ENCODE data around the gene AREG.

AREG gene

DNA sequence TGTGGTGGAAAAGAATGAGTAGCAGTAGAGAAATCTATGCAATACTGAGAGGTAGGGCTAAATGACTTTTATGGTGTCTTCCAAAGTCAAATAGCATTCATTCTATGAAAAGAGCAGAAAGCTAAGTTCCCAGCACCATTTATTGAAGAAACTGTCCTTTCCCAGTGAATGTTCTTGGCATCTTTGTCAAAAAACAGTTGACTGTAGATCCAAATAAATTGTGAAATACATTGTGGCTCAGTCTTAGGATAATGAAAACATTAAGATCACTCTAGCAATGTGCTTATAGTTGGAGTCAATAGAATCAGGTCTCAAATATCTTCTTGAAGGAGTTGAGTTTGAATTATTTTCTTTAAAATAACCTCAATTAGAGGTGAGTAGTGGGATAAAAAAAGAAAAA lies 19.4 kb downstream of the AREG start:
- no peak for DNase-seq

DNA sequence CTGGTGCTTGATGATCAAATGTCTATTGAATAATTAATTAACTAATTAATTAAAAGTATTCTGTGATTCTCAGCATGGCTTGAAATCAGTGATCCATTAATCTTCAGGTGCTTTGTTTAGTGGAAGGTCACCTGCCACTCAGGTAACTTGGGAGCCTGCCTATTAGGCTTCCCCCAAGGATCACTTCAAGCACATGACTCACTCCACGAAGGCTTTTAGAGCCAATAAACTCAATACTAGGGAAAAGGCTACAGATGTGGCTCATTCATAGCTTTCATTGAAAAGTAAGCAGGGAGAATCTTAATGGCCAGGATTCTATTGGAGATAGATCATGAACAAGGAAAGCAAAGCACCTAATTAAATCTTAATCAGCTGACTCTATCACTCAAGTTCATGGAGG lies 21.3 kb downstream of the AREG start:
- DNase-seq, result no peak

DNA sequence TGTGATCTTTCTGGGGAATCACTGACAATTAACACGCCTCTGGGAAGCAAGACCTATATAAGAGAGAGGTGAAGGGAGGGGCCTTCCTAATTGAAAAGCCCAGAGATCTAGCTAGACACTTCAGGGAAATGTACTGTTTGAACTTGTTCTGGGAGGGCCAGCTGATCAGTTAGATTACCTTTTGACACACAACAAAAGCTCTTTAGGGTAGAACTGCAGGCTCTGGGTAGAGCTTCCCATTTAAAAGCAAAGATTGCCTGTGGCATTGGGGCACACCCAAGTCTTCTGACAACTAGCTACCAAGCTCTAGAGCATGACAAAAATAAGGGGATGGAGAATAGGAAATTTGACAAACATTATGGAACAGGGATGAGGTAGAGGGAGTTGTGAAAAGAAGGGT lies 26.3 kb downstream of the AREG start:
- no peak for DNase-seq

DNA sequence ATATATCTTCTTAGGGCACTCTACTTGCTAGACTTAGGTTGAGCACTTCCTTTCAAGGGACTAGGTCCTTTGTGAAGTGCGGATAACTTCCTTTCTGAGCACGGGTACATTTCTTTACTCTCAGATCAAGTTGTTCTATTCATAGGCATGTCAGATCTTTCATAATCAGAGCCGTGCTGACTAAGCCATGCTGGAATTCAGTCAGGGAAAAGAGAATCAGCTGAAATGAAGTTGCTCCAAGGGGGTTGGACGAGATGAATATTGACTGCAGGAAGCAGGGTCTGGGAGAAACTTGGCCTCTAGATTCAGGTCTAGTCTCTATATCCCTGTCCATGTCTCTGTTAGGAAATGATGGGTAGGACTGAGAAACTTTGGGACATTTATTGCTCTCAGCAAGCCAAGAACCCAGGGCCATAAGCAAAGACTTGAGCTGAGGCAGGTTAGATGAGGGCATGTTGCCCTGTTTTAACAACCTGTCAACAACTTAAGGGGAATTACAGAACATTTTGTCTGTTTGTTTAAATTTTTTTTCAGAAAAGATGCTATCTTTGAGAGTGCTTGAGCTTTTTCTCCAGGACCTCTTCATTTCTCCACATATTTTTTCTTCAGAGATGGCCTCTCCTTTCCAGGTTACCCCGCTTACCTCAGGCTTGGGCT lies 28.3 kb downstream of the AREG start:
- DNase-seq, result no peak

DNA sequence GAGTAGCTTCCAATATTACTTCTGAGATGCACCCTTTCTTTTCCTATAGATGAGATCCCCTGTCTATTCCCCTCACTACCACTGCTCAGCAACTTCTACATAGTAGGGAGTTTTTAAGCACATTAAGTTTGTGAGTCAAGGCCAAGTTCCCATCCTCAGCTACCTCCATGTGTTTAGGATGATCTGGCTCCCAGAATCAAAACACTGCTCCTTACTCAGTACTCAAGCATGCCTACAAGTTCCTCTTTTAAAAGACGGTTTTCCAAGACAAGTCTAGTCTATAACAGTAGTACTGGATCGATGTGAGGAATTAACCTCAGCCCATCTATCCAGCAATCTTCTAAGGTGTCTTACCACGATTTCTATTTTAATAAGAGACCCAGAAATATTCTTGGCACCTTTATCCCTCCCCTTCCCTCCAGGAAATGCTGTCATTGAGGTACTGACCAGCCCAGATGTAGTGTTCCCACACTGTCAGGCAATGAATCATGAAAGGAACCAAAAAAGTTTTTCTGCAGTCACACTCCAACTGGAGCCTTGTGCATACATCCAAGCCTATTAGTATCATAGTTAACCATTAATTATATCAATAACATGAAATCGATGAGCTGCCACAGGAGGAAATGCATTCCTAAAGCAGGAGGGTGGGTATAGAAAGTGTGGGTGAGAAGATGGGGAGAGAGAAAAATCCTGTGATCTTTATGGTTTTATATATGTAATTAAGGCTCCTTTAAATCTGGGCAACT lies 29.6 kb downstream of the AREG start:
- DNase-seq, result no peak

DNA sequence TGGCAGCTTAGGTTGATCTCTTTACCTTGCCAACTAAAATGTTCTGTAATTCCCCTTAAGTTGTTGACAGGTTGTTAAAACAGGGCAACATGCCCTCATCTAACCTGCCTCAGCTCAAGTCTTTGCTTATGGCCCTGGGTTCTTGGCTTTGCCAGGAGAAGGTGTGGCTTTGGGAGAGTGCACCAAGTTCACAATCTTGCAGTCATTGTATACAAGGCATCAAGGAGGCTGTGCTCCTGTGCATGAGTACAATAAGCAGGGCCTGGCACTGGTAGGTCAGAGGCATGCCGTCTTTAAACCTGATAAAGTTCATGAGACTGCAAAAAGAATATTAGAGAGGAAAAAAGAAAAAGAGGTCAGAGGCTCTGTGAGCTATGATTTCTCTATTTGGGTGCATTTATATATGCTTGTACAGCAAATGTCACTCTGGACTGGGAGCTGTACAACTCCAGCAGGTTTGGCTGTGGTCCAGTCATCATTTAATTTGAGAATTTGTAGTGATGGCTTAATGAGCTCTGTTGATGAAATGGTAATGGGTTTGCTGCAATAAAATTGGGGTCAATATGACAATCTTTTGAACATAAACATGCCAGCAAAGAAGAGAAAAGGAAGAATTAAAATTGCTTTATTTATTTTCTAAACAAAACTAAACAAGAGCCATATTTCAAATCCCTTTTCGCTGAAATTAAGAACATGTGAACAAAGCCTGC lies 30.3 kb downstream of the AREG start:
- DNase-seq, result no peak

DNA sequence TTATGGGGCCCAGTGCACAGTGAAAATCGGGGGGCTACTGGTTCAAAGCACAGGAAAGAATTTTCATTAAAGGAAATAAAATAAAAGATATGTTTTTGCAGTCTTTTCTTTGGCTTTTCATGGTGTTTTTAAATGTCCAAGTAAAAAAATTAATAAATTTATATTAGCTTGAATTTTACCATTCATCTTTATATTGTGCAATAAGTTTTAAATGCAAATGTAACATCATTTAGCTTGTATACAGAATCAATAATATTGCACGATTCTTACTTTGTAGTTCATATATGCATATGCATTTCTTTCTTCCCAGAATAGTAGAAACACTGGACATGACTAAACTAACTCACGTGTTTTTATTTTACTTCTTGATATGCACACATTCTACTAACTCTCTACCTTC lies 31.0 kb downstream of the AREG start:
- no peak for DNase-seq

DNA sequence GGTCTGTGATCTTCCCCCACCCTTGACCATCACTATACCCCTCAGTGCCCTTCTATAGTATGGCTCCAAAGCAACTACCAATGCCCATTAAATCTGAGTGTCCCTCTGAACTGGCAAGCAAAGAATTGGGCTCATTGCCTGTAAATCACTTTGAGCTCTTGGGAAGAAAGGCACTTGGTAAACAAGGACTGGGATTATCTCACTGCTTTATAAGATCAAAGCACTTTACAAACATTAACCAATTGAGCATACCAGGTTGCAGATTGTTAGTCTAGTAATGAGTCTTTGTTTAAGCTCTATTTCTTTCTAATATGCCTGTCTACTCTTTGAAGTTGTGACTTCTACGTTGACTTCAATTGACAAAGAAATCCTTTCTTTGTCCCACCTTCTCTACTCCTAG lies 34.1 kb downstream of the AREG start:
- DNase-seq, result no peak

DNA sequence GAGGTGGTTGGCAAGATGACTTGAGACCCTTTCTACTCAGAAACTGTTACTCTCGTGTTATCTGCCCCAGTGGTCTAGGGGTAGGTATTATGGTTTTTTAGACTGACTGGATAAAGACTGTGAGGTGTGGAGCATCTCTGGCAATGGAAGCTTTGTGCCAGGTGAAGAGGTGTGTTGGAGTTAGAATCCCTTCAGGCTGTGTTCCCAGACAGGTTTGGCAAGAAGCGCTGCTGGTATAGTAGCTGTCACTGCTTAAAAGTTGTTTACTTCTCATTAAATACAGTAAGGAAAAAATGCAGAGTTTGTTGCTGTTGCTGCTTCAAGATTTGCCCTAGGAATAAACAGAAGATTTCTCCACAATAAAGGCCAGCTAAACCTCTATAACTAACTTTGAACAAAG lies 35.3 kb downstream of the AREG start:
- DNase-seq, result no peak

DNA sequence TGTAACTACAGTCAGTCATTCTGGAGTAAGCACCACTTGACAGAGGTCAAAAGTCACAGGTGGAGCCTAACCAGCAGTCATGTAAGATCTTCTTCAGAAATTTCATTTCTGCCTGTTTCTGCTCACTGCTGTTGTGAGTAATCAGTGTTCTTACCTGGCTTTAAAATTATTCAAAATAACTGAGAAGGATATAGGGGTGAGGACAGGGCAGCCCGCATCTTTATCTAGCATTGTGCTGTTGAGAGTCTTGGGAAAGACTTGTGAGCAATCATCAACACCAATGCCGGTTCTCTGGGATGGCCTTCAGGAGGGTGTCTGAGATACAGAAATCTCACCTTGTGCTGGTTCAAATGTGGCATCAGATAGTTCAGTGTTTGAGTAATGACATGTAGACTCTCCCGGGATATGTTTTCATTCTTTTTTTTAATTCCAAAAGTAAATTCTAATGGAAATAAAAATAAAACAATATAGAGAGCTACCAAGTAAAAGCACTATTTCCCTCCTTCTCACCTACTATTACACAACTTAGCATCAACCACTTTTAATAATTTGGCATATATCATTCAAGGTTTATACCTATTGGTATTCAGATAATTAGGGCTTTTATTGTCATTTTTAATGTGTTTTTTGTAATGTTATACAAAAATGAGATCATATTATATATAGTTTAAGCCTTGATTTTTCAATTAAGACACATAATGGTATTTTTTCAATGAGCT lies 37.1 kb downstream of the AREG start:
- DNase-seq, result no peak

DNA sequence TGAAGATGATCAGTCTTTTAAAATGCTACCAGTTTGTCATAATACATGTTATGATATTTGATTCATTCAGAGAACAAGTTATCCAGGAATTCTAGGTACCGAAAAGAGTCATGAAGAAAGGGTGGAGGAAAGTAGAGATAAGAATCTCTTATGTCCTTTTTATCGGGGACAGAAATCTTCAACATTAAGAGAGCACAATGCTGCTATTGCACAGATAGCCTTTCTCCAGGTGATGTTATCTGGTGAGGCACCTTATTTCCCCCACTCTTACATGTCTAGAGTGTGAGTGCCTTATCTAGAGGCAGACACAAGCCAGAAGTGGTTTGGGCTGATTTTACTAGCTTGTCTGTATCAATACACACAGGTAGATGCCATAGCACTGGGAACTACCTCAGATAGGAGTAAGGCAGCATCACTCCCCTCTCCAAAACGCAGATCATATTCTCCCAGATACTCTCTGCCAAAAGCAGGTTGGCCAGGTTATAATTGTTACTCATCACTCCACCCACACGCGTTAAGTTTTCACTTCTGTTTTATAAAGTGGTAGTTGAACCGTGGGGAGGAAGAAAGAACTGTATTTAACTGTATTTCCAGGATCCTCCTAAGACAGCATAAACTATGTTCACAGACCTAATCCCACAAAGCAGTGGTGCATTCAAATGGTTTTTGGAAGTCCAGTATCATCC lies 38.4 kb downstream of the AREG start:
- peak; percentile 5 for DNase-seq

DNA sequence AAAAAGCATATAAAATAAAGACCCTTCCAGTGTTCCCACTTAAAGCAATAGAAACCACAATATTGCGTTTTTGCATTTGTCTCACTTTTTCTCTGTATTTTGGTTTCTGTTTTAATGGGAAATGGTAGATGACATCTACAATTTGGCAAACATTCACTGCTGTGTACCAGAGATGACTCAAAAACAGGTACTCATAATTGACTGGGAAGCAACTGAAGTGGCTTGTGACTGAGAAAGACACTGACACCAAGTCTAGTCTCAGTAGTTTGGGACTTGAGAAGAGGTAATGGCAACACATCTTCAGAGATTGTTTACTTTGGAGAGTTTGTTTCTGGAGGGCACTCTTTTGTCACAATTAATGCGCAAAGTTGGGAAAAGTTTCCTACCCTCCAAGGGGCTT lies 42.0 kb downstream of the AREG start:
- DNase-seq, result no peak

DNA sequence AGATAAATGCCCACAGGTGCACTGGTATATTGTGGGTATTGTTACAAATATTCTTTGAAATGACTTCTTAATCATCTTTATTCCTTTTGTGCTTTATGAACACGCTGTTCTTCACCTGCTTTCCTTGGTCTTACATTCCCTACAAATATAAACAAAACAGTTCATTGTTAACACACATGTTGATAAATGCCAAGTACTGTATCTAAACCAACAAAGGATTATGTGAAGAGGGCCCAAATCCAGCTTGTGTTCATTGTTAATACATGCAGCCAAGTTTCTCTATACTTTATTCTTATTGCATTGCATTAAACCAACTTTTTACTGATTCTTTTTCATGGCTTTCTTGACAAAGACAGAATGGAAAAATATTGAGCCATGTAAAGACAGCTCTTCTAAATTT lies 42.8 kb downstream of the AREG start:
- DNase-seq, result no peak

DNA sequence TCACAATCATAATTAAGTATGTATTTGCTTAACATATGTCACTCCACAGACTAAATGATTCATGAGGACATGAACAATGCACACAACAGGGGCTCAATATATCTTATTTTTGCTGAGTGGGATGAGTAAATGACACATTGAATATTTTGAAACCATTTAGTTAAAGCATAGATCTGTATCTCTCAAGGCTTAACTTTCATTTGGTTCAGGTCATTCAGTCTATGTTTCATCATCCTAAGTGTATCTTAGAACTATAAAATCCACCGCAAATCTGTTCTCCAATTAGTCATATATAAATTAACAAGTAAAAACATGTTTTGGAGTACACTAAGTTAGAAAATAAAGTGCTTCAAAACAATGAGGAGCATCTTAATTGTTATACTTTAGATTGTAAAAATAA lies 45.8 kb downstream of the AREG start:
- no peak for DNase-seq

DNA sequence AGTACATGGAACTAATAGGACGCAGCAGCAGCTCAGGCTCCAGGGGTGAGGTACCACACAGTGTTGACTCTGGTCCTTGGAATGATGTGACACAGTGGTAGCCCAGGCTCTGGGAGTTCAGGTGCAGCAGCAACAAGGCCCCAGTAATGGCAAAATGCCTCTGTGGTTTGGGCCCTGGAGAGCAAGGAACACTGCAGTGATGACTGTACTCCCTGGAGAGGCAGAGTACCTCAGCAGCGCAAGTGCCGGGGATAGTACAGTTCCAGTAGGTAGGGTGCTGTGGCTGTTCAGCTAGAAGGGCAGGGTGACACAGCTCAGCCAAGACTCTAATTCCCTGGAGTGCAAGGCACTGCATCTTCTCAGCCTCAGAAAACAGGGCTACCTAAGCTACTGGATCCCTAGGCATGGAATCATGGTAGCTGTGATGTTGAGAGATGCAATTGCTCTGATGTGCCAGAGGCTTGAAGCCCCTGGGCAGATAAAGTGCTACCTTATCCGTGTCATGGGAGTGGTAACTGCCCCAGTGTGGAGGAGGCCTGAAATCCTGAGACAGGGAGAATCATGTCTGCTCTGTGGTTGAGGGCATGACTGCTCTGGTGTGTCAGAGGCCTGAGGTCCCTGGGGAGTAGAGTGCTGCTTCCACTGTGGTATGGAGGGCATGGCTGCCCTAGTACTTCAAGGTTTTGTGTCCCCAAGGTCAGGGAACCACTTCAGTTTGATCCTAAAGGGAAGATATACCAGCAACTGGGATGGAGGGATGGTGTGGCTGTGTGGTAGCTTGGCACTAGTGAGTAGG lies 55.2 kb downstream of the AREG start:
- no peak for DNase-seq

DNA sequence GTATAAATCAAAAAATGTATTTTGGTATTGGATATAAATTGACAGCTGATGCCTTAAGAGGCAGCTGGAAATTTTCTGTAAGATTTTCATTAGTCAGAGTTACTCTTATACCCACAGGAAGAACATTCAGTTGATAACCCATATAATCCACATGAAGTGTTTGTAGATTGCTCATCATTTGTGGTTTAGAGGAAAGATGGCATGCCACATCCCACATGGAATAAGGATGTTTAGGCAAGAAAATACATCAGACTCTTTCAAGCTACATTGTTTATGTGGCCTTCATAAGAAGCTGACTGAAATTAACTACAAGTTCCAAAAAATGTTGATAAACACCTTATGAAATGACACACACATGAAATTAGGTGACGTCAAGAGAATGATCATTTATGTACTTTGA lies 56.6 kb downstream of the AREG start:
- no peak for DNase-seq

DNA sequence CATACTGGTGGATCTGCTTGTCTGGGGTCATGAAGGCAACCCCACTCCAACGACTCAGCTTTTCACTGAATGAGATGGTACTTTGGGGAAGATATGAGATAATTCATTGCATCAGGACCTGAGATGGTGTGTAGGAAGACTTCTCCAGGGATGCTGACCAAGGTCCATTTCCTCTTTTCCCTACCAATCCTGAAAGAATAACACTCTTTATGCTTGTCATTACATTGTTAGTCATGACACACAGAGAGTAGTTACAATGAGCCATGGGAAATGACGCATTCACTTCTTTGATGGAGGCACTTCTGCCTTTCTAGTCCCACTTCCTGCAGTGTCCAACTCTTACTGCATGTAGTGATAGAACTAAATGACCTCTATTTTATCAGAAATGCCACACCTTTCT lies 58.6 kb downstream of the AREG start:
- DNase-seq, result no peak

DNA sequence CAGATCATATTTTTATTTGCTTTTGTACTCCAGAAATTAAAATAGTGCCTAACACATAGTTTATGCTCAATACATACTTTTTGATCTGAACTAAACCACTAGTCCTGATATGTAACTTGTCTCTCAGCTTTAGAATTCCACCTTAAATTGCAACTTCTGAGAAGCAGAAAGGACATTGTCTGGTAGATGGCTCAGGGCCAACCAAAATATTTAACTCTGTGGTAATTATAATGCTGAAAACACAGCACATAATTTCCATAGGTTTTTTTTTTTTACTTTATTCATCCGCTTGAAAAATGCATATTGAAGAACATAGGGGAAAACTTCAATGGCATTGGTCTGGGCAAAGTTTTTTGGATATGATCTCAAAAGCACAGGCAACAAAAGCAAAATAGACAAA lies 59.3 kb downstream of the AREG start:
- no peak for DNase-seq
